GM12873 (cell line): ENCODE measurements around the gene SLC14A1.

Experiments used
- CTCF ChIP-seq: IDR thresholded peaks from 2 replicates; pipeline ENCODE4 v1.5.1; 2012; ENCODE audit warnings: low read depth, mild to moderate bottlenecking, moderate library complexity, low read length, control low read depth; ENCODE audit not compliant: insufficient read depth; ENCODE audit errors: missing control alignments

The SLC14A1 gene

DNA sequence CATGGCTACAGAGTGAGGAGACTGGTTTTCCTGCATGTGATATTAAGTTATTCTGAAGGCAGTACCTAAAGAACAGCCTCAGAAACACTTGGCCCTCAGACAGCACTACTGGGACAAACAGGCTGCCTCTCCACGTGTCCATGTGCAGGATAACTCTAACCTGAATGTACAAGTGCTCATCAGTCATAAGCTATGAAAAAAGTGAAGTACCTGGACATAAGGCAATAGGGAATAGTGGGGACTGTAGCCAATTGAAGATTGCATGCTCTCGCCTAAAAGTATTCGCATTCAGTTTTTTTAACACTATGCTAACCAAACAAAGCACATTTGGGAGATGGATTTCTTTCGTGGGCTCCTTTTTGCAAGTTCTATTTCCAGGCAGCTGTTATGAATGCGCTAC, 33.0 kb downstream of the SLC14A1 start:
- TF ChIP-seq CTCF = no peak

DNA sequence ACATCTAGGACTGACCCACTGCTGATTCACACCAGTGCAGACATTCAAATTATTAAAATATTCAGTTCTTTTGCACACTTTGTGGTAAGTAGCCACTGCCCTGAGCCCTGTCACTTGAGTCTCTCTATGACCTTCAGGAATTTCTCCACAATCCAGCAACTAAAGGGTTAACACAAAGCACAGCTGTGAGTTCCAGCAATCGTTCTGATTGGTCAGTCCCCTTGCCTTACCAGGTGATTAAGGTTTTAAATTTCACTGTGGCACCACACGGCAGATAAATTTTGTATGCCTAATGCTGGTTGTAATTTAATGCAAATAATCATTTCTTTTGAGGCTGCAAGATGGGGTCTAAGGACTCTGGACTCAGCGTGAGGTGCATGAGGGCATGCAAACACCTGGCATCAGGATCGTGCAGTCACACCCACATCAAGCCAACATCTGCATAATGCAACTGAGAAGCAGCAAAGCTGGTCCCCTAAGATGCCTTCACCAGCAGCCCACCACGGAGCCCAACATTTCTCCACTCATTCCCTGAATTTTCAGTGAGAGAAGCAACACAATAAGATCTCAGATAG, 36.6 kb downstream of the SLC14A1 start:
- no peak for TF ChIP-seq CTCF

DNA sequence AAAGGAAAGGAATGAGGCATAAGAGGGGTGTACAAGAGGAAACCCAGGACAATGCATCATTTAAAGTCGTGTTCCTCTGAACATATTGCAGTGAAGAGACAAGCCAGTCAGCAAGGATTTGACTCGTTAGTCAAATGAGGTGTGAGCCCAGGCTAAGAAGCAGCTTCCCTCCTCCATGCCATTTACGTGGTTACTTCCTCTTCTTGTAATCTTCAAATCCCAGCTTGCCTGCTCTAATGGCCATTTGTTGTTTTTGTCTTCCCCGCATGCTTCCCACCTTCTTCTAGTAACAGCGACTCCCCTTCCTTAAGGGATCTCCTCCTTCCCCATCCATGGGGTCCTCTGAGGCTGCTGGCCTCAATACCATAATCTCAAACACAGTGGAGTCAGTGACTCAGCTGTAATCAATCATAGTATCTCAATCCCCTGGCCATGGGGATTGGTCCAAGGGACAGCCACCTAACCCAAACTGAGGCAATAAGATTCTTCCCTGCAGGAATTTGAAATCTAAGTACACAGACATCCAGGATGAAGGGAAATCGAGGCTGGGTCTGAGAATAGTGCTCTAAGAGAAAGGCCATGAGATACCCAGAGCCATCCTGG, 37.6 kb downstream of the SLC14A1 start:
- TF ChIP-seq CTCF = no peak

DNA sequence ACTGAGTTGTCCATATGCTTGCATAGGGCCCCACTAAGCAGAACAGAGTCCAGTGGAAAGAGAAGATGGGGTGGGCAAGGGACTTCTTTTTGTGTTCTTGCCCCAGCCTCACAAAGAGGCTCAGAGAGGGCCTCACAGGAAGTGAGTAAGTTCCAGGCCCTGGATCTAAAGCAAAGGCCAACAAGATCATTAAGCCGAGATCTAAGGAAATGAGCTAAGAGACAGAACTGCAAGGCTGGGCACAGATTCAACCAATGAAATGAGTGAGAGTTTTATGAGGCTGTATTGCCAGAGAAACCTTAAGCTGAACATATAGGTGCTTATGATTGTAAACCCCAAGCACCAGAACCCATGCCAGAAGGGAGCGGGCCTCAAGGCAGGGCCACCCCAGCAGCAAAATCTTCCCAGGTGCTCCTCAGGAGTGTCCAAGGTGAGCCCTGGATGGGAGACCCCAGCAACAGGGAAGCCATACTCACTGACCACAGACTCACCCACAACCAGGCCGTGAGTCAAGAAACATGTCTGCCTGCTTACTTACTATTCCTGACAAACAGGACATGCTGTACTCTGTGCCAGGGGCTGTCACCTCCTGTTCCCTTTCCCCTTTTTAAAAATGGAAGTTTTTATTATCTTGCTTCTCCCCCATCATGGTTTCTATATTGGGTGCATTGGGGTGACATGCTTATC, 40.2 kb downstream of the SLC14A1 start:
- no peak for TF ChIP-seq CTCF

GRCh38 chr18:45765796-45766195, 41.8 kb downstream of the SLC14A1 start:
- no peak for TF ChIP-seq CTCF

DNA sequence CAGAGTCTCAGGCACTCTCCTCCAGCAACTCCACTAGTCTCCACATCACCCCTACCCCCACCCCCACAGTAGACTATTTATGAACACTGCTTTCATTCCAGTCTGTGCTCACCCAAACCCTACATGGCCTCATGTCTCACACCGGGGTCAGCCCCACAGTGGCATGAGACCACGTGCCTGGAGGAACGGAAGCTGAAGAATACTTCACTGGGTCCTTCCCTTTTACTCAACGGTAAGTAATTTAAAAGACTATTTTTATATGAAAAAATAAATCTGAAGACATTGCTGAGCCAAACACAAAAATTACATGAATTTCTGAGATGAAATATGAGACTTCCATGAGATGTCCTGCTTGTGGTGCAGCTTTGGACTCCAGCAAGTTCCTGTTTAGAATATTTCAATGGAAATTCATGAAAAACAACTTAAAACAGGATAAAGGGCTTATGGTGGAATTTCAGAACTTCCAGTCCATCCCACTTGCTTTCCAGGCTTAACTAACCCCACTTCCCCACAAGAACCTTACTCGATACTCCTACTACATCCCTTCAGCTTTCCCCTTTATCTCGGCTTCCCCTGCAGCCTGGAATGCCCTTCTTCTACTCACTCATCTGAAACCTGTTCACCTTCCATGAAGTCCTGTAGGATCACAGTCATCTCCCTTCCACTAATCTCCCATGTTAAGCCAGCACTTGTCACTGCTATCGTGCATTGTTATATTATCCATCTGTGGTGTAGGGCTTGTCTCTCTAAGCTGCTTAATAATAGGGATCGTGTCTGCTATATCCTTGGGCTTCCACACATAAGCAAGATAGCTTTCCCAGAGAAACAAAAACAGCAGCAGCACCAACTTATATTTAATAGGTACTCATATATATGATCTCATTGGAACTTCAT, 47.9 kb downstream of the SLC14A1 start:
- TF ChIP-seq CTCF = no peak

DNA sequence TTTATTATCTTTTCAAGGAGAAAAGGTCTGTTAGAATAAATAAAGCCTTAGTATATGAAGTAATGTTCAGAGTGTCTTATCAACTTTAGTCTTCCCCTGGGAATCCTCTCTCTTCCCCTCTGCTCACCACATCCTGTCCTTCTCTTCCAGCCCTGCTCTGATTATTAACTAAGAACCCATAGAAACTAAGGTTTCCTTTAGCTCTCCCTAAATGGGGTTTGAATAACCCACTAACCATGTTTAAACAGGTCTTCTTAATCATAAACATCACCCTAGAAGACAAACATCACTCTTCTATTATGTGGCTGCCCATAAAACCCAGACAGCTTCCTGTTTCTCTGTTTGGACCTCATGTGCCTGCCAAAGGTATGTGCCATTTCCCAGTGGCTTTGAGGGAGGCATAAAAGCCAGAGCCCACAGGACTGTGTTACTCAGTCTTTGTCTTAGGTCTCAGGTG, 50.1 kb downstream of the SLC14A1 start:
- TF ChIP-seq CTCF = no peak
